GM13977 (cell line): ENCODE results near the gene CYGB.

Source experiments
- DNase-seq: peaks from one replicate; pipeline ENCODE4 v3.0.0; 2012; ENCODE audit warnings: low spot score
- CTCF ChIP-seq: IDR thresholded peaks from 2 replicates; pipeline ENCODE4 v1.5.1; 2012; ENCODE audit warnings: mild to moderate bottlenecking, control low read depth; ENCODE audit not compliant: insufficient read depth; ENCODE audit errors: extremely low read depth, missing control alignments
- in situ Hi-C: fragments of 300-500 bp; cut with MboI; formaldehyde crosslinking; loops from one replicate; pipeline ENCODE4 v1.12.0; 2022; ENCODE audit warnings: low sequenced_read_pairs, low pct_unique_long_range_greater_than_20kb, mixed read lengths, inconsistent platforms; ENCODE audit not compliant: unreplicated experiment

The CYGB gene

GRCh38 chr17:76542566-76542971, 5.1 kb upstream of the CYGB start:
- DNase-seq, result no peak
- TF ChIP-seq CTCF, result no peak
- in situ Hi-C loops, result no loop called here

DNA sequence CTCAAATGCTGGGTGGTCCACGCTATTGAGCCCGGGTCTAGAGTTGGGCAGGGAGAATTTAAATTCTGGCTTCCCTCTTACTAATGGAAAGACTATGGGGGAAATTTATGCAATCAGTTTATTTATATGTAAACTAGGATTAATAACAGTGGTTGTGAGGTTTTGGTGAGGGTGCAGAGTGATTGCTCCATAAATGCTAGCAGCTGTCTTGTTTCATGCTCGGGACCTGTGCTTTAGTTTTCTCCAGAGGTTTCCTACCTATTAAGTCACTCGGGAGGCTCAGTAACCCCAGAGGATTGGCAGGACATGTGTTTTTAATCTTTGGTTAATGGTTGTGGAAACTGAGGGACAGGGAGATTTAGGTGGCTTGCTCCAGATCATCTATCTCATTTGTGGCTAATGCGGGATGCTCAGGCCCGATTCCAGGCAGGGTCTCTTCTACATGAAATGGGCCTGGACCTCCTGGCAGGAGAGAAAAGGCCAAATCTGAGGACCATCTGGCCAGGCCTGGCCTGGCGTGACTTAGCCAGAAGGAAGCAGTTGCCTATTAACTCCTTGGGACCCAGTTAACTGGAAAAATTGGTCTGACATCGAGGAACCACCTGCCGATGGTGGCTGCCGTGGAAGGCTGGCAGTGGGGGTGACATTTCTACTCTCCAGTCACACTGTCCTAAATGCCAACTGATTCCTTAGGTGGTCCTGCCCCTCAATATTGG, 4.4 kb upstream of the CYGB start:
- no peak for DNase-seq
- no peak for TF ChIP-seq CTCF
- in situ Hi-C loops, result no loop called here

- no peak for TF ChIP-seq CTCF
- in situ Hi-C loops, result no loop called here
- DNase-seq, result peak; percentile 82
Observed at GRCh38 chr17:76540381-76541300, 3.1 kb upstream of the CYGB start.

DNA sequence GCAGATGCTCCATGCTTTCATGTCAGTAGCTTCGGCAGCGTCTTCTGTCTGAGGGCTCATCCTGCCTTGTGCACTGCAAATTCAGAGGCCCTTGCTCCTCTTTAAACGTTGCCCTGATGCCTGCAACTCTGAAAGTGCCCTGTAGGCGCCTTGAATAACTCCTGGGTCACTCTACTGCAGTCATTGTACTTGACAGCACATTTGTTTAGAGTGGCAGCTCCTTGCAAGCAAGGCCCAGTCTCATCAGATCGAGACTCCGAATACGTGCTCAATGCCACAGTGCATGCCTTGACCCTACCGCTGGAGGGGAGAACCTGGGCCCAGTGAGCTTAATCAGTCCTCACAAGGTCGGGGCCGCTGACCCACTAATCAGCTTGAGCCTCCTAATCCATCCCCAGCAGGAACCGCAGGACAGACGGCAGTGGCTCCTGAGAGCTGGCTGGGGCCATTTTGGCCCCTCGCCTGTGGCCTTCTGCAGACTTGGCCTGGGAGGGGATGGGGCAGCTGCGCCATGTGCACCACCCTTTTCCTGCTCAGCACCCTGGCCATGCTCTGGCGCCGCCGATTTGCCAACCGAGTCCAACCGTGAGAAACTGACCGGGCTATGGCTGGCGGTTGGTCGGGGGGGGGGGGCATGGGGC, 2.2 kb upstream of the CYGB start, which contains the start of gene PRCD:
Gene PRCD (plus strand): TSS at position 414 of the 641 bp plus-strand sequence. CDS start 98 bp downstream, at position 512.
- in situ Hi-C loops, result no loop called here
- TF ChIP-seq CTCF, result no peak

GRCh38 chr17:76538941-76539570, 1.5 kb upstream of the CYGB start:
- in situ Hi-C loops, result no loop called here
- no peak for DNase-seq
- TF ChIP-seq CTCF, result no peak

More for the DNA sequence above, 2.2 kb upstream of the CYGB start, which contains the start of gene PRCD:
- DNase-seq, result no peak
